Gastroesophageal sphincter (tissue), 4 donors: Measurements from ENCODE around the gene CNTN5. TPM values are rescaled to one million over a fixed set of nuclear protein-coding genes. Genes with fewer than 3 reads are reported as not detected.
"Not testable (repeated sequence)": the region's sequence is repeated elsewhere in the genome, so short reads cannot be mapped to it uniquely, and the experiment has no call there.

ENCODE experiments used
- ATAC-seq: fragments of 150-250 bp; one replicate; pipeline ENCODE4 v1.9.1; 2016; ENCODE audit warnings: mild to moderate bottlenecking, moderate library complexity
- H3K27ac ChIP-seq, 4 donors: fragments of 200-600 bp; sonication (generic) in 3 of 4; 1 replicate in 3 of 4; 2 replicates in 1 of 4; pipeline ENCODE4 v1.5.1; 2016 to 2019
- H3K27me3 ChIP-seq: fragments of 200-600 bp; sonication (generic); one replicate; pipeline ENCODE4 v1.5.1; 2019
- H3K36me3 ChIP-seq, 2 donors: fragments of 200-600 bp; sonication (generic); one replicate each; pipeline ENCODE4 v1.5.1; 2019; ENCODE audit warnings: control low read depth in 1 of 2
- H3K4me1 ChIP-seq, 3 donors: fragments of 200-600 bp; sonication (generic); 1 replicate in 2 of 3; 2 replicates in 1 of 3; pipeline ENCODE4 v1.5.1; 2016 to 2019; ENCODE audit warnings: control low read depth in 2 of 3
- H3K4me3 ChIP-seq, 2 donors: fragments of 200-600 bp; sonication (generic); one replicate each; pipeline ENCODE4 v1.5.1; 2019; ENCODE audit warnings: mild to moderate bottlenecking in 1 of 2, moderate library complexity in 1 of 2
- H3K9me3 ChIP-seq, 3 donors: fragments of 200-600 bp; sonication (generic); one replicate each; pipeline ENCODE4 v1.5.1; 2017 to 2019; ENCODE audit warnings: control low read depth in 2 of 3
- EP300 ChIP-seq: sonication (generic); formaldehyde crosslinking; IDR thresholded peaks from one replicate; pipeline ENCODE4 v1.6.1; 2017; ENCODE audit warnings: antibody characterized with exemption, mild to moderate bottlenecking
- POLR2A ChIP-seq, 2 donors: fragments of 450-650 bp; IDR thresholded peaks; one replicate each; pipeline ENCODE4 v1.6.1; 2017; ENCODE audit warnings: antibody characterized with exemption in 2 of 2, mild to moderate bottlenecking in 2 of 2, moderate library complexity in 1 of 2
- POLR2AphosphoS5 ChIP-seq: sonication (generic); formaldehyde crosslinking; IDR thresholded peaks from one replicate; pipeline ENCODE4 v1.6.1; 2017; ENCODE audit warnings: antibody characterized with exemption
- WGBS, 2 donors: methylation state at CpG; one replicate each; pipeline ENCODE4 v1.1.5; 2018; ENCODE audit warnings: low coverage in 1 of 2; 5-methylcytosine and 5-hydroxymethylcytosine counted together
- total RNA-seq, 4 donors: library from RNA; depleted of rRNA; stranded (reverse); fragments of >200 nt; gene quantifications; one replicate each; pipeline ENCODE4 v1.1.0, GENCODE V29; 2016
- TF ChIP-seq, protein P1 (sequence below), 4 experiments: fragments of 200-600 bp in 2 of 4; fragments of 450-650 bp in 2 of 4; sonication (generic) in 1 of 4; IDR thresholded peaks; one replicate each; pipeline ENCODE4 v1.5.1; 2017 to 2019; ENCODE audit warnings: antibody characterized with exemption in 4 of 4, mild to moderate bottlenecking in 2 of 4, moderate library complexity in 2 of 4

The CNTN5 gene
- total RNA-seq, 4 donors from 2014 or later = 0.16 TPM; not detected in 3

DNA sequence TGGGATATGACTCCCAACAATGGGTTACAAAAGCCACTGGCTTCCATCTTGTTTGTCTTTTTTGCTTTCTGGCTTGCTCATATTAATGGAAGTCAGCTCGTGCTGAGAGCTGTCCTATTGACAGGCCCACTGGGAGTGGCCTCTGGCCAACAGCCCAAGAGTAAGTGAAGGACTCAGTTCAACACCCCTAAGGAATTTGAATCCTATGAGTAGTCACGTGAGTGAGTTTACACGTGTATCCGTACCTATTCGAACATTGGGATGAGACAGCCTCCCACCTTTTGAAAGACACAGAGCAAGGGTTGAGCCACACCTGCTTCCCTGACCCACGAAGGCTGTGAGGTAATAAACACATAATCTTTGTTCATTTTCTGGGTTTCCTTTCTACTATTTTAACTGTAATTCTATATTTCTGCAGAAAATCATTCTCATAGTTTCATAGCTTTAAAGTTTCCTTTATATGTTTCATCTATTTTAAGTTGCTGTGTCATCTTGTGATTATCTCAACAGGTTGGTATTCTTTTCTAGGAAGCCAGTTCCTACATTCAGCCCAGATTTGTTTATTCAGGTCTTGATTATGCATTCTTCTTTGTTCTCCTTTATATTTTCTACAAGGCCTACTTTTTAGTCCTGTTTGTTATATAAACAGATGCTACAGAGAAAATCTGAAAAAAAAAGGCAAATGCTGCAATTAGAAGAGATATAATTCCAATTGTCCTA, 802.3 kb downstream of the CNTN5 start:
- Histone ChIP-seq H3K4me3 (no peak overlapping the region), H3K27ac (no peak overlapping the region), H3K4me1 (no peaks in the 10 kb centered on the region), H3K27me3 (no peaks in the 10 kb centered on the region), H3K9me3 (no peaks in the 10 kb centered on the region), H3K36me3 (no peaks in the 10 kb centered on the region)
- 79 to 81% methylated on average over 5 to 6 of the region's 6 CpGs for WGBS, 2 donors
- ATAC-seq = no peak
- no peak for TF ChIP-seq POLR2A (IDR thresholded peaks at IDR 0.05)

DNA sequence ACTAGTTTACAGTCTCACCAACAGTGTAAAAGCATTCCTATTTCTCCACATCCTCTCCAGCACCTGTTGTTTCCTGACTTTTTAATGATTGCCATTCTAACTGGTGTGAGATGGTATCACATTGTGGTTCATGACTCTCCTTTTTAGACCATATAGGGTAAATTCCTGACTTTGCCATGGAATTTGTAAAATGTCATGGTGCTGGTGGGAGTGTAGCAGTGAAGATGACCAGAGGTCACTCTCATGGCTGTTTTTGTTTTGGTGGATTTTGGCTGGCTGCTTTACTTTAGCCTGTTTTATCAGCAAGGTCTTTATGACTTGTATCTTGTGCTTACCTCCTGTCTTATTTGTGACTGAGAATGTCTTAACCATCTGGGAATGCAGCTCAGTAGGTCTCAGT, 816.0 kb downstream of the CNTN5 start:
- not testable (repeated sequence) for H3K27me3 ChIP-seq, H3K9me3 ChIP-seq, H3K27ac ChIP-seq, H3K4me3 ChIP-seq, H3K36me3 ChIP-seq, ATAC-seq, H3K4me1 ChIP-seq

DNA sequence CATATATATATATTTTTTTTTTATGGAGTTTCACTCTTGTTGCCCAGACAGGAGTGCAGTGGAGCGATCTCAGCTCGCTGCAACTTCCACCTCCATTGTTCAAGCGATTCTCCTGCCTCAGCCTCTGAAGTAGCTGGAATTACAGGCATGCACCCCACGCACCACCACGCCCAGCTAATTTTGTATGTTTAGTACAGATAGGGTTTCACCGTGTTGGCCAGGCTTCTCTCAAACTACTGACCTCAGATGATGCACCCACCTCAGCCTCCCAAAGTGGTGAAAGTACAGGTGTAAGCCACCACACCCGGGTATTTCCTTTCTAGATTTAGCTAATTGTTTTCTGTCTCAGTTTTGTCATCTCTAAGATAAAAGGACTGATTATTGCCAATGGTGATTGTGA, 821.1 kb downstream of the CNTN5 start:
- H3K4me3 ChIP-seq = no peak overlapping the region
- no peaks in the 10 kb centered on the region for H3K4me1 ChIP-seq
- 90 to 92% methylated on average over 3 to 6 of the region's 7 CpGs for WGBS, 2 donors
- no peaks in the 10 kb centered on the region for H3K9me3 ChIP-seq
- H3K36me3 ChIP-seq = no peaks in the 10 kb centered on the region
- H3K27ac ChIP-seq = no peak overlapping the region
- no peak for ATAC-seq
- no peaks in the 10 kb centered on the region for H3K27me3 ChIP-seq
- no peak for TF ChIP-seq POLR2A (IDR thresholded peaks at IDR 0.05)
- TF ChIP-seq, protein P1, sequence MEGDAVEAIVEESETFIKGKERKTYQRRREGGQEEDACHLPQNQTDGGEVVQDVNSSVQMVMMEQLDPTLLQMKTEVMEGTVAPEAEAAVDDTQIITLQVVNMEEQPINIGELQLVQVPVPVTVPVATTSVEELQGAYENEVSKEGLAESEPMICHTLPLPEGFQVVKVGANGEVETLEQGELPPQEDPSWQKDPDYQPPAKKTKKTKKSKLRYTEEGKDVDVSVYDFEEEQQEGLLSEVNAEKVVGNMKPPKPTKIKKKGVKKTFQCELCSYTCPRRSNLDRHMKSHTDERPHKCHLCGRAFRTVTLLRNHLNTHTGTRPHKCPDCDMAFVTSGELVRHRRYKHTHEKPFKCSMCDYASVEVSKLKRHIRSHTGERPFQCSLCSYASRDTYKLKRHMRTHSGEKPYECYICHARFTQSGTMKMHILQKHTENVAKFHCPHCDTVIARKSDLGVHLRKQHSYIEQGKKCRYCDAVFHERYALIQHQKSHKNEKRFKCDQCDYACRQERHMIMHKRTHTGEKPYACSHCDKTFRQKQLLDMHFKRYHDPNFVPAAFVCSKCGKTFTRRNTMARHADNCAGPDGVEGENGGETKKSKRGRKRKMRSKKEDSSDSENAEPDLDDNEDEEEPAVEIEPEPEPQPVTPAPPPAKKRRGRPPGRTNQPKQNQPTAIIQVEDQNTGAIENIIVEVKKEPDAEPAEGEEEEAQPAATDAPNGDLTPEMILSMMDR (IDR thresholded peaks at IDR 0.05) = no peak

DNA sequence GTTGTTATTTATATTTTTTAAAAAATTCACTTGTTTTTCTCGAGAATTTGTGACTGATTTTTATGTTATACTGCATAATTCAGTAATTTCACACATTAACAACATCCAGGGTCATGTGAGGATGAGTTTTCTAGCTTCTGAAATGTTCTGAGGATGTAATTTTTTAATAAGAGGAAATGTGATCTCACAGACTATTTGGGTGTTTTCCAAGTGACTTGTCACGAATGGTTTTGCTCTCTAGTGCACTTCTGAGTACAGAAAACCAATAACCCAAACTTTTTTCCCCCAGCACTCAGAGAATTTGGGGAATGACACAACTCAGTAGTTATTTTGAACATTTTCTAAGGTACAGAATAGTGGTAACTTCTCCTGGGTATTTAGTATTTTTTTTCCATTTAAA, 845.2 kb downstream of the CNTN5 start:
- Histone ChIP-seq H3K4me1 (no peaks in the 10 kb centered on the region), H3K27ac (no peak overlapping the region), H3K4me3 (no peak overlapping the region), H3K9me3 (no peaks in the 10 kb centered on the region), H3K27me3 (no peaks in the 10 kb centered on the region), H3K36me3 (no peaks in the 10 kb centered on the region)
- whole genome bisulfite sequencing, 2 donors = 27 to 28% methylated on average over 2 of the region's 2 CpGs
- TF ChIP-seq EP300 (no peak), POLR2AphosphoS5 (no peak)
- no peak for ATAC-seq

DNA sequence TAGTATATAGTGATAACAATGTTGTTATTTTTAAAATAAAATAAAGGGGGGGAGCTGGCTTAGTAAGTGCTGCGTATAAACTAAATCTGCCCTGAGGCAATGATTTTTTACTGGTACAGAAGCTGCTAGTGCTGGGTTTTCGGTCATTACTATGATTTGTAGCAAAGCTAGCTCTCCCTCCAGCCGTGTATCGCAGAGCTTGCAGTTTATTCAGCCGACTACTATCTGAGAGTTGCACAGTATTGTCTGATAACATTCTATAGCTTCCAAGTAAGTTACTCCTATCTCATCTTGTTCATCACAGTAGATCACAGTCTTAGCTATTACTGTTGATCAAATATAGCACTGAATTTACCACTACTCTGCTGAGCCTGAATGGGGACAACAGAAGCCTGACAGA, 860.9 kb downstream of the CNTN5 start:
- H3K36me3 ChIP-seq = no peaks in the 10 kb centered on the region
- no peaks in the 10 kb centered on the region for H3K4me1 ChIP-seq
- TF ChIP-seq POLR2AphosphoS5 (no peak), POLR2A (IDR thresholded peaks at IDR 0.05) (no peak), EP300 (no peak)
- TF ChIP-seq, protein P1 (IDR thresholded peaks at IDR 0.05) = no peak
- ATAC-seq = no peak
- no peak overlapping the region for H3K27ac ChIP-seq
- WGBS, 2 donors = 41 to 58% methylated on average over 5 of the region's 5 CpGs
- H3K4me3 ChIP-seq = no peak overlapping the region
- no peaks in the 10 kb centered on the region for H3K27me3 ChIP-seq
- no peaks in the 10 kb centered on the region for H3K9me3 ChIP-seq

DNA sequence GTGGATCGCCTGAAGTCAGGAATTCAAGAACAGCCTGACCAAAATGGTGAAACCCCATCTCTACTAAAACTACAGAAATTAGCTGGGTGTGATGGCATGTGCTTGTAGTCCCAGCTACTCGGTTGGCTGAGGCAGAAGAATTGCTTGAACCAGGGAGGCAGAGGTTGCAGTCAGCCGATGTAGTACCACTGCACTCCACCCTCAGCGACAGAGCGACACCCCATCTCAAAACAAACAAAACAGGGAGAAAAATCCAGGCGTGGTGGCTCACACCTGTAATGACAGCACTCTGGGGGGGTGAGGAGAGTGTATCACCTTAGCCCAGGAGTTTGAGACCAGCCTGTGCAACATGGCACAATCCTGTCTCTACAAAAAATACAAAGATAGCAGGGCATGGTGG, 864.0 kb downstream of the CNTN5 start:
- Histone ChIP-seq H3K4me1 (no peaks in the 10 kb centered on the region), H3K9me3 (no peaks in the 10 kb centered on the region), H3K36me3 (no peaks in the 10 kb centered on the region), H3K27me3 (no peaks in the 10 kb centered on the region), H3K27ac (no peak overlapping the region), H3K4me3 (no peak overlapping the region)
- WGBS, 2 donors = 66 to 71% methylated on average over 1 to 3 of the region's 6 CpGs
- no peak for ATAC-seq
- no peak for TF ChIP-seq EP300
- TF ChIP-seq, protein P1 (IDR thresholded peaks at IDR 0.05) = no peak
- TF ChIP-seq POLR2AphosphoS5 = no peak
- no peak for TF ChIP-seq POLR2A (IDR thresholded peaks at IDR 0.05)
